NCI-H1092 treated with DMSO at 0.1 percent for 48 hours (cell line): ENCODE results near the gene NPTX1.

Experiments
- DNase-seq: peaks from one replicate; lab custom pipeline; 2025; lab: John Stamatoyannopoulos, UW

The NPTX1 gene

GRCh38 chr17:80443916-80444643 lies 32.3 kb downstream of the NPTX1 start:
- peak; percentile 70 for DNase-seq

DNA sequence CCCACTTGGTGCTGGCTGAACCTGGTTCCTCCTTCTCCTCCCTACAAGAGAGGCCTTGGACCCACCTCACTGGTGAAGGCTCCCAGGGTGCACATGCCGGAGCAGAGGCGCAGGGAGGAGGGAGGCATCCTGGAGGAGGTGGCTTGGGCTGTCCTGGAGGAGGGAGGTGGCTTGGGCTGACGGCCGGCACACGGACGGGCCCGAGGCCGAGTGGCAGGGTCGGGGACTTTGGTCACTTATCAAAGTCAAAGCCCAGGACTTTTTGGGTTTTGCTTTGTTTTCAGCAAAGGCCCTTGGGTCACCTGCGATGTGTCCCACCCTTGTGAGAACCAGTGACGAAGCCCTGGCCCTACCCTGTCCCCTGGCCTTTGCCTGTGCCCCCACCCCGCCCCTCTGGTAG lies 32.9 kb downstream of the NPTX1 start:
- no peak for DNase-seq

DNA sequence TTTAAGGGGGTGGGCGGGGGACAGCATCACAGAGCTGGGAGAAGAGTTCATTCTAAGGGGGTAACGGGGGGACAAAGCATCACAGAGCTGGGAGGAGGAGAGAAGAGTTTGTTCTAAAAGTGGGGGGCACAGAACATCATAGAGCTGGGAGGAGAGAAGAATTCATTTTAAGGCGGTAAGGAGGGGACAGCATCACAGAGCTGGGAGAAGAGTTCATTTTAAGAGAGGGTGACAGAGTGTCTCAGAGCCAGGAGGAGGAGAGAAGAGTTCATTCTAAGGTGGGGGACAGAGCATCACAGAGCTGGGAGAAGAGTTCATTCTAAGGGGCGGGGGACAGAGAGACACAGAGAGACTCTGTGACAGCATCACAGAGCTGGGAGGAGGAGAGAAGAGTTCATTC lies 33.6 kb downstream of the NPTX1 start:
- DNase-seq = no peak

DNA sequence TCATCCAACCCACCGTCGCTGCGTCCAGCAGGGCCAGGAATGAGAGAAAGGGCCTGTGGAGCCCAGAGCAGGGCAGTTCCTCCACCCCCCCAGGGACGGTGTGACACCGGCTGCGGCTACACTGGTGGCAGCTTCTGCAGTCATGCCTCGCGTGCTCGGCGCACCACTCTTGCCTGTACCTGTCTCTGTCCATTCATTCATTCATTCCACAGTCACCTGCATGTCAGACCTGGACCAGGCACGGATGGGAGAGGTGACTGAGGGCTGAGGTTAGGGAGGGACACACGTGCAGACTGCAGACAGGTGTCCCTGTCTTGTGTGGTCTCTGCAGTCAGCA lies 34.1 kb downstream of the NPTX1 start:
- no peak for DNase-seq

DNA sequence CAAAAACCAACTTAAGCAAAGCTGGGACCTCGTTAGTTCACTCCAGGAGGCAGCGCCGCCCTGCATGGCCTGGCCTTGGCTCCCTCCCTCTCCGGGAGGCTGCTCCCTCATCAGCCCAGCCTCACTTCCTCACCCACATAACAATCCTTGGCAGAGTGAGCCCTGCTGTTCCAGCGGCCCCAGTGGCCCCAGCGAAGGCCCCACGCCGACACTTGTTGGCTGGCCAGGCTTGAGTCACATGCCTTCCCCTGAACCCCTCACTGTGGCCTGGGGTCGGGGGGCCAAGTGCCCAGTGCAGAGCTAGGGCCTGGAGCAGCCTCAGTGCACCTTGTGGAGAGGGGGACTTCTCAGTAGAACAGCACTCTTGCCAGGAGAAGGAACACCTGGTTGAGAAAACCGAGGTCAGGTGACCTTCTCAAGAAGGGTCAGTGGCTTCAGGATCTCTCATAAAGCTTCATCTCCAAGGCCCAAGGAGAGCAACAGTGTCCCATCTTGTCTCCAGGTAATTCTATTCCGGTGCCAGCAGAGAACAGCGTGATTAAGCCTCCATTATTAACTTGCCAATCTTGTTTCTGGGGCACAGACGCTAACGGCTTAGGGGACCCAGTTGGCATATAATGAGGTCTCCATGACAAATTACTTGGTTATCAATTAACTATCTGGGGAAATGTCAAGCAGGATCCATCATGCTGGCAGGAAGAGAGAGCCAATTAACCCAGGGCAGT lies 34.6 kb downstream of the NPTX1 start:
- no peak for DNase-seq

- no peak for DNase-seq
Observed at GRCh38 chr17:80441133-80441578, 35.3 kb downstream of the NPTX1 start.

DNA sequence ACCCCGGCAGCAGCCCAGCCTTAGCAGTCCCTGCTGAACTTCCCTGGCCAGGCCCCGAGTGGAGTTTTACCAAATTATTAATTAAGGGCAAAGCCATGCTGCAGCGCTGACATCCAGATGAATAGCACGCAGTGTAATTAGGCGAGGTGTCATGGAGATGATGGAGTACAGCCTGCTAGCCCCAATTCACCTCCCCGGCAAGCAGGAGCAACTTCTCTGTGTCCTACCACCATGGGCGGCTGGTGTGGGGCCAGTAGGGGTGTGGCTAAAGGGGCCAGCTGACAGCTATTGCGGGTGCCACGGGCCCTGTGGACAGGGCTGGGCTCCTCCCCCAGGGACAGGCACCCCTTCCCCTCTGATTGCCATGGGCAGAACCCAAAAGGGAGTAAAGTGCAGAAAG lies 36.9 kb downstream of the NPTX1 start:
- DNase-seq = no peak

GRCh38 chr17:80438806-80439205 lies 37.6 kb downstream of the NPTX1 start:
- no peak for DNase-seq

GRCh38 chr17:80437532-80437931 lies 38.9 kb downstream of the NPTX1 start:
- no peak for DNase-seq

- no peak for DNase-seq
Observed at GRCh38 chr17:80433916-80434666, 42.3 kb downstream of the NPTX1 start.

- DNase-seq = no peak
Observed at GRCh38 chr17:80432961-80433550, 43.4 kb downstream of the NPTX1 start.

GRCh38 chr17:80432350-80432955 lies 44.0 kb downstream of the NPTX1 start:
- no peak for DNase-seq

DNA sequence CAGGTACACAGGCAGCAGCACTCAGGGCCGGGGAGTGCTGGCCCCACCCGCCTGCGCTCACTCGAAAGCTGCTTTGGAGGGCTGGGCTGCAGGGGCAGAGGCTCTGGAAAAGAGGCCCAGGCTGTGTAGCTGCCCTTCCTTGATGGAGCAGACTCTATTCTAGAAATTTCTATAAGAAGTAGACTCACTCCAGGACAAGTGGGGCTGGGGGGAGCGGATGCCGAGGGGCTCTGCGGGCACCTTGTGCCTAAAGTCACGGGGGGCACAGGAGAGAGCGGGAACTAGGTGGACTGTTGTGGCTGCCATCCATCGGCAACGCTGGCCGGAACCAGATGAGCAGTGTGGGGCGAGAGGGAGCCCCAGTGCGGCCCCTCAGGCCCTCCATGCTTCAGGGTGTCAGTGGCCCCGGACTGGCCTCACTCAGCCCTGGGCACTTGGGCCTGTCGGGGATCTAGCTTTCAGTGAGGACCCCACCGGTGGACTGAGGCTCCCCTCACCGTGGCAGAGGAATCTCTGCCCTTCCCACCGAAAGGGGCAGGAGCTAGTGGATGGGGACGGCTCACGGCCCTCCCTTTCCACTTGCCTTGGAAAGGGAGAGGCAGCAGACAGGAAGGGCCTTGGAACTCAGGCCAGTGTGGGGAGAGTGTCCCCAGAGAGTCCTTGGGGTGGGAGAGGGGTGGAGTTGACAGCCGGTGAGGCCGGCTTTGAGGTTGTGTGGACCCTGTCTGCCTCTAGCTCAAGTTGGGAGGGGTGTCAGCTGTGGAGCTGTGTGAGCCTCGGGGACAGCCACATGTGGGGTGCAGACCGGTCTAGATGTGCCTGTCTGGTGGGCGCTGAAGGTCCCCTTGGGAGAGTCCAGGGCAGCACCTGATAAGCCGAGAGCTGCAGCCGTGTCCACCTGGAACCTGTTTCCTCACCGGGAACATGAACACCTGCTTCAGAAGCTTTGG lies 44.9 kb downstream of the NPTX1 start:
- DNase-seq = no peak

DNA sequence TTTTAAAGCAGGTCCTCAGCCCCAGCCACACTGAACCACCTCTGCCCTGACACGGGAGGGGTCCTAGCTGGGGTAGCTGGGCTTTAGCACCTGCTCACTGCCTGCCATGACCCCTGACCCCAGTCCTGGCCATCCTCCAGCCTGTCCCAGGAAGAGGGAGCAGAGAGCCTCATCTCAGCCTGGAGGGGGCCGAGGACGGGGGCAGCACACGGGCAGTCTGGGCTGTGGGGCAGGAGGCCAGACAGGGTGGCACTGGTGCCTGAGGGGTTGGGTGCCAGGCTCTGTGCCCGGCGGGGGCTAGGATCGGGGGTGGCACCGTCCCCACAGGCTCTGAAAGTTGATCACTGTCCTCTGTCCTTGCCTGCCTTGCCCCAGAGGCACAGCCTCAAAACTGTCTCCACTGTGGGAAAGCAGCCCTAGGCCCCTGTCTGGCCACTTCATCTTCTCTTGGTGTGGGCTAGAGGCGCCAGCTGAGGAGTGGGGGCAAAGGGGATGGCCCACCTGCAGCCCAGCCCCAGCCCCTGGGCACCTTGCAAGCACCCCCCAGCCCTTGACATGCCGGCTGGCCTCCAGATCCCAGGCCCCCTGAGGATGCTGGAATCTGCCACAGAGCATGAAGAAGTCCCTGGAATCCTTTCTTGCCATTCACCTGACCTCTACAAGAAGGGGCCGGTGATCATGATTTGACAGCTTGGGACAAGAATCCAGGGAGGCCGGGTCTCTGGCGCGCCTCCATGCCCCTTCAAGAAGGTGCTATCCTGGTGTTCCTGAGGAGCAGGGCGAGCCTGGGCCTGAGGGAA lies 45.8 kb downstream of the NPTX1 start:
- DNase-seq = no peak

DNA sequence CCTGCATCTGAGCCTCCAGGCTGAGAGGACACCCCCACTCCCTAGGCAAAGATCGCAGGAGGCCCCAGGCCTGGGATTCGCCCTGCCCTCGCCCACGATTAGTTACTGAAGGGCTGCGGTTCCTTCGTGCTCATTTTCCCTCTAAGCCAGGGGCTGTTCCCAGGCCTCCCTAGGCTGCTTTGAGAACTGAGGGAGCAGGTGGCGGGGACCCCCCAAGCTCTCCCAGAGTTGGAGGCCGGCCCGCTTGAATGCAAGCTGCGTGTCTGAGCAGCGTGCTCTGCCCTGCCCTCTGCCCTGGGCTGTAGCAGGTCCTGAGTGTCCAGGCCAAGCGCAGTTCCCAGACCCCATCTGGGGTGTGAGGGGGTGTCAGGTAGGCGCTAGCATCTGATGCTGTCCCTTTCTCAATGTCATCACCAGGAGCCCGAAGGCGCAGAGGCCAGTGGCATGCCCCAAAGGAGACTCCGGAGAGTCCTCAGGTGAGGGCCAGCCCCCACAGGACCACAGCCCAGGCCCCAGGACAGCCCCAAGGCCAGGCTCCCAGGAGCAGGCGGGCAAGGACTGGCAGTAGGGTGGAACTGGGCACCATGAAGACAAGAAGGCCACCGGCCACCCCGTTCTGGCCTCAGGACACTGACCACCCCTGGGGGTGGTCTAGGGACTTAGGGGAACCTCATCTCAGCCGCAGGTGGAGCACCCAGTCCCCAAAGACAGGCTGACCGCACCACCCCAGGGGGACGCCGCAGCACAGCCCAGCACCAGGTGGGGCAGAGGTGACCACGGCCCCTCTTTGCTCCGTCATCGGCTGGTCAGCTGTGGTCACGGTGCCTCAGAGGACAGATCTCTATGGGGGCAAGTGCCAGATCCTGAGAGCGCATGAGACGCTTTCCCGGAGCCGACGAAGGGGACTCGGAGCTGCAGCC lies 46.8 kb downstream of the NPTX1 start:
- DNase-seq = no peak

GRCh38 chr17:80428796-80429195 lies 47.6 kb downstream of the NPTX1 start:
- no peak for DNase-seq

DNA sequence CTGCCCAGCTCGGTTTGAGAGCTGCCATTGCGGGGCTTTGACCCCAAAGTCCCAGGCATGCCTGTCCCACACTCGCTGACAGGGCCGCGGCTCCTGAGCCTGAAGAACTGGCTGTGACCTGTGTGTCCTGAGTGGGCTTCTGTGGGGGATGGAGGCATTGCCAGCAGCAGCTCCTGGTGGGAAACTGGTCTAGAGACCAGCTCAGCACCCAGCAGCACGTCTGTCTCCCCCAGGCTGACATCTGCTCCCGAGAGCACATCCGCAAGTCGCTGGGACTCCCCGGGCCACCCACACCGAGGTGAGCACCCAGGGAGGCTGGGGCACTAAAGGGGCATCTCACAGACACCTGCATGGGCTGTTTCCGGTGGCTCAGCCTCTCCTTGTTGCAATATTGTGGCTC lies 48.0 kb downstream of the NPTX1 start:
- no peak for DNase-seq

- no peak for DNase-seq
Observed at GRCh38 chr17:80427366-80428282, 48.8 kb downstream of the NPTX1 start.
